NOMO-1 treated with dmso at 0.1 percent for 144 hours (cell line): Measurements from ENCODE around the gene LTBP1.
"Not testable (repeated sequence)": the region's sequence is repeated elsewhere in the genome, so short reads cannot be mapped to it uniquely, and the experiment has no call there.

ENCODE experiments used
- DNase-seq: peaks from one replicate; lab custom pipeline; 2025; ENCODE audit not compliant: unreplicated experiment; lab: John Stamatoyannopoulos, UW

LTBP1 gene

DNA sequence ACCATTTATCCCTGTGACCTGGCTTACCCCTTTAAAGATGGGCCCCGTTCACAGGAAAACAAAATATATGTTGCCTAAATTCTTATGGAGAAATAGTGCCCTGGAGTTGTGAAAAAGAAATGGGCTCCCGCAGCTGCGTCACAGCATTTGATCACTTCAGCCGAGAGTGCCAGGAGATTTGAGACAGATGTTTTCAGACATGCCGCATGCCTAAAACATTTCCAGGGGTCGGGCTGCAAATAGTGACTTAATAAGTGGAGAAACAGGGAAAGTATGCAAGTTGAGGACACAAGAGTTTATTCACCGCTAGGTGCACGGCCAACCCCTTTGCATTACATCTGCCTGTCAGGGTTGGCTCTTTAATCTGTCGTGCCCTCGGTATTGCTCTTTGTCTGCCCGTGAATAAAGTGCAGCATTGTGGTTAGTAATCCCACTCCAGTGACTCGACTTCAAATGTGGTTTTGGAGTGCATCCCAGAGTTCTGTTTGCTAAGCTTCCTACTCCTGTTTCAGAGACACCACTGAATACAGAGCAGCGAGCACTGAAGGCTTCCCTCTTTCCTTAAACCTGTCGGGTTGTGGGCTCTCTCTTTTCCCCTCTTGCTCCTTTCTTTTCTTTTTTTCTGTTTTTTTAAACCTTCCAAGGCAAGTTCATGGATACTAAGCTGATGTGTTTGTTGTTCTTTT lies 187.5 kb downstream of the LTBP1 start:
- DNase-seq, result no peak

GRCh38 chr2:33134791-33135560 lies 188.2 kb downstream of the LTBP1 start:
- no peak for DNase-seq

GRCh38 chr2:33135645-33136044 lies 188.9 kb downstream of the LTBP1 start:
- no peak for DNase-seq

GRCh38 chr2:33136056-33136455 lies 189.3 kb downstream of the LTBP1 start:
- DNase-seq, result no peak

GRCh38 chr2:33136566-33136965 lies 189.8 kb downstream of the LTBP1 start:
- no peak for DNase-seq

DNA sequence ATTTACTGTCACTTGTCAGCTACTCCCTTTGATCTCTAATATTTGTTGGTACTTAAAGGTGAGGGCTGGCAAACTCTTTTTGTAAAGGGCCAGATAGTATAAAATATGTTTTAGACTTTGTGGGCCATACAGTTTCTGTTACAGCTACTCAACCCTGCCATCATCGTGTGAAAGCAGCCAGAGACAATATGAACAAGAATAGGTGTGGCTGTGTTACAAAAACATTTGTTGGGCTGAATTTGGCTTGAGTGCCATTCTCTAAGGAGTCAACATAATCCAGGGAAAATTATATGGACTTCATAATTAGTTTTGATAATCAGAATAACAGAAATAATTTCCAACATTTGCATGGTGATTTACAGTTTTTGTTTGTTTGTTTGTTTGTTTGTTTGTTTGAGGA lies 190.6 kb downstream of the LTBP1 start:
- DNase-seq, result no peak

- no peak for DNase-seq
These were observed 193.2 kb downstream of the LTBP1 start for GRCh38 chr2:33139949-33140348.

- DNase-seq, result no peak
These were observed 194.7 kb downstream of the LTBP1 start for GRCh38 chr2:33141476-33141875.

DNA sequence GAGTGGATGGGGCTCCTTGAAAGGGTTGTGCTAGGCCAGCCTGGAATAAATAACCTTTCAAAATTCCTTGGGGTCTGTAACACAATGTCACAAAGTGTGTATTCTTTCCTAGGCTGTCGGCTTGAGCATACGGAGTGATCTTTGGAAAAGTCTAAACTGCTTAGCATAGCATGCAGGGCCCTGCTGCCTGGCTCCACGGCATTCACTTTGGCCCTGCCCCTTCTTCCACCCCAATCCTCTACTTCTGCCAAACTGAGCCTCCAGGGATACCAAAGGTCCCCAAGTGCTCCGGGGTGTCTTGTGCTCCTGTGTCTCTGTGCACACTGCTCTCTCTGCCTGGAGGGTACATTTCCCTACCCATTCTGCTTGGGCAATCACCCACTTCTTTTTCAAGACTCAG lies 196.1 kb downstream of the LTBP1 start:
- no peak for DNase-seq

DNA sequence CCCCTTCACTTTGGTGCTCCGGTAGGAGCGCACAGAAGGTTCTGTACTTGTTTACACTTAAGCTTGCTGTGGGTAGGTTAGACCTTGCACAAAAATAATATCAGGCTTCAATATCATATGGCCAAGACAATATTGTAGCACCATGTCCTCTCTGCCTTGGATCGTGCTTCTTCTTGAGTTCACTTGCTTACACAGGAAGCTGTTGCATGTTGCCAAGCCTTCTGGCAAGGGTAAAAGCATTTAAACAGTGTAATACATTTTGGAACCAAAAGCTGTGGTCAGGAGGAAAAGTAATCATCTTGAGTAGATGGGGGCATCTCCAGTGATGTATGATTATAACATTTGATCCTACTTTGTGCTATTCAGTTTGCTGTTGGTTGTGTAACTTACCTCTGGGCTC lies 197.5 kb downstream of the LTBP1 start:
- no peak for DNase-seq

GRCh38 chr2:33145459-33145858 lies 198.7 kb downstream of the LTBP1 start:
- no peak for DNase-seq

DNA sequence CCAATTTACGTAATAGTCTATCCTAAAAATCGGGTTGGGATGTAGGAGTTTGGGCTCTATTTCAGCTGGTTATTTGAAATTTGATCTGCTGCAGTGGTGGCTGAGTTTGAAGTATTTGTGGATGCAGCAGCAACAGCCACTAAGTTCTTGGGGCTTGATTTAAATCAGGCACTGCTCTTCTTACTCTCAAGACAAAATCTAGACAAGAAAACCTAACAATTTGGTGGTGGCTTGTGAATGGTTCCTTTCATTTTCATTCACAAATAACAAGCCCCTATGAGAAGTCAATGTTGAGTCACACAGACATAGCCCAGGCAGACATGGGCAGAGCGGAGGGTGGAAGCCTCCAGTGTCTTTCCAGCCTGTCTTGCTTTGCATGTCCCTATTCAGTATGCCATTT lies 199.3 kb downstream of the LTBP1 start:
- DNase-seq, result no peak

DNA sequence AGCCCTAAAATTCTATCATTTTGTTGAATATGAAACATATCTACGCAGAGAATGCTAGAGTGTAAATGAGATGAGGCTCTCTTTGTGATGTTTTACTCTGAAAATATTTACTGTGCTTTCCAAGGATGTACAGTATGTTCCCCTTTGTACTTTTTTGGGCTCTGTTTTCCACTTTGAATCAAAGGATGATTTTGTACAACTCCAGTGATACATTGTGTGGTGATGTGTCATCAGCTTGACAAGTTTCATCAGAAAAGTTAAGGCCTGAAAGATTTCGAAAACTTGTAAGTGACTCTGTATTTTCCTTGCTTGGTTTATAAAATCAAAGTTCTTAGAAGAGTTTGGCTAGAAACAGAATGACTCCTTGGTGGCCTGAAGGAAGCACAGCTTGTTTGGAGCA lies 206.3 kb downstream of the LTBP1 start:
- no peak for DNase-seq

DNA sequence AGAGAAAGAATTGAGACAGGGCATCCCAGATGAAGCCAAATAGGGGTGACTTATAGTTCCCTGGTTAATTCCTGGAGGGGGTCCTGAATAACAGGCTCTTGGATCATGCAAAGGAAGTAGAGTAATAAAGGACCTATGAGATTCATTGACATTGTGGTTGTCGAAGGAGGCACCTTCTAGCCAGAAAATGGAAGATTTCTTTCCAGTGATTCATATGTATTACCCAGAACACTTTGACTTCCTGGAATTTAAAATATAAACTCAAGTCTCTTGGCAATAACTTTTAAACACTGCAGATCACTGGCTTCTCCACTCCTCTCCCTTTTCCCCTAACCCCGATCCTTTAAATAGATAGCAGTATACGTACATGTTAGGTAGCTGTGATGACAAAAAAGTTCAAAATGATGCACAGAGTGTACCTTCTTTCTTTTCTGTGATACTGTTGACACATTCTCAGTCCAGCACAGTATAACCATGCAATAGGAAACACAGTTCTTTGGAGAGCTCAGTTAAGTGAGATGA lies 211.8 kb downstream of the LTBP1 start:
- DNase-seq, result no peak

DNA sequence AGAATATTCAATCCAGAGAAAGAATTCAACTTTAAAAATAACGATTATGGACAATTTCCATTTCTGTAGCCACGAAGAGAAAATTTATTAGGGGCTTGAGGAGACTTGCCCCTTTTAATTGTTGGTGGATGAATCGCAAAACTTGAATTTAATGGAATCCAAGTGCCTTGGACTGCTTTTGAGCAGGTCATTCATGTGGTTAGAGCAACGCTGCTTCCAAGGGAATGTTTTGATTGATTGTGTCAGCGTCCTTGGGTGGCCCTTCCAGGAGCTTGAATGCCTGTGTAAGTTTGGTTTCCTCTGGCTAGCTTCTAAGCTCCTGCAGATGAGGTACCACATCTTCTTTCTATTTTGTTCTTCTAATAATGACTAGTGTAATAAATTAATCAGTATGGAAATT lies 213.4 kb downstream of the LTBP1 start:
- no peak for DNase-seq

GRCh38 chr2:33166287-33166881 lies 219.6 kb downstream of the LTBP1 start:
- DNase-seq, result no peak

DNA sequence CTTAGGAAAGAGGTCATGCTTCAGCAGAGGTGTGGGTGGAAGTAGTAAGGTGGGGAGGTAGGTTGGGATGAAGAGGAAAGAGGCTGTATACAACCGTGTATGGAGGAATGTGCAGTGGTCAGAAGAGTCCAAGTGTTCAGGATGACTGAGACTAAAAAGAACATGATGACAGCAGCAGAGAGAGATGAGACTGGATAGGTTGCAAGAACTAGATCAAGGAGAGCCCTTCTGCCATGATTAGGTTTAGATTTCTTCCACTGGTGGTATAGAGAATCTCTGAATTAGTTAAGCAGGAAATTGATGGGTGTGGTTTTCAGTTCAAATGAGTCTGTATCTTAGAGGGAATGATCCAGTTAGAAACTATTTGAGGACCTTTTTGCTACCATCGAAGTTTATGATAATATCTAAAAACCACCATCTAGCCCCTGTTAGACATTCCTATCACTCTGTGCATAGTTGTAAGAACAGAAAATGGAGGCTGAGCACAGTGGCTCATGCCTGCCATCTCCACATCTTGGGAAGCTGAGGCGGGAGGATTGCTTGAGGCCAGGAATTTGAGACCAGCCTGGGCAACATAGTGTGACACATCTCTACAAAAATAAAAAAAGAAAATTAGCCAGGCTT lies 221.0 kb downstream of the LTBP1 start:
- DNase-seq, result no peak

DNA sequence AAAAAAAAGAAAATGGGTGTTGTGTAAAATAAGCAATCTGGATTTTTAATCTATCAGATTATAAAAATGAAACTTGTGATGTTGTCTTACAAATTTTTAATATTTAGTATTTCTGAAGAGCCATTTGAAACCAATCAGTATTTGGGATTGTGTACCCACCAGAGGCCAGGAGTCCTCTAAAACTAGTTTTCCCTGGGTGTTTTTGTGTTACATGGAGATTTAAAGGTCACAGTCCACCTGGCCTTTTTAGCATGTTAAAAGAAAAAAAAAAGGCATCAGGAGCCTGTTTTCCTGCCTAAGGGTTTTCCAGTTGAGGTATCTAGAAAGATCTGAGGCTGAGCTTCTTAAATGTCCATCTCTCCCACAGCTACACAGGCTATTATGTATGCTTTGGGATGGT lies 221.7 kb downstream of the LTBP1 start:
- DNase-seq, result no peak

GRCh38 chr2:33168922-33169321 lies 222.2 kb downstream of the LTBP1 start:
- no peak for DNase-seq

GRCh38 chr2:33170251-33170650 lies 223.5 kb downstream of the LTBP1 start:
- DNase-seq, result not testable (repeated sequence)

DNA sequence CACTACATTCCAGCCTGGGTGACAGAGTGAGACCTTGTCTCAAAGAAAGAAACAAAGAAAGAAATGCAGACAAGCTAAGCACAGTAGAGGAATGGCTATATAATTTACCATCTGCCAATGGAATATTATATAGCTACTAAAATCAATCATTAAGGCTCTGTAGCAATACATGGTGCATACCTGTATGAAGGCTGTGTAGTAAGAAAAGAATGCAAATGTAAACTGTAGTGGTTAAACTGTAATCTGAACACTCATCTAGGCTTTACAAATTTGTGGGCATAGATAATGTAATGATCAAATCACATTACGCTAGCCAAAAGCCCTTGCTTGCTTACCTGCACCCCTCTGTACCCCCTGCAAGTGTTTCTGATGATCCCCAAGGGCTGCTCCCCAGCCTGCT lies 230.9 kb downstream of the LTBP1 start:
- DNase-seq, result no peak

DNA sequence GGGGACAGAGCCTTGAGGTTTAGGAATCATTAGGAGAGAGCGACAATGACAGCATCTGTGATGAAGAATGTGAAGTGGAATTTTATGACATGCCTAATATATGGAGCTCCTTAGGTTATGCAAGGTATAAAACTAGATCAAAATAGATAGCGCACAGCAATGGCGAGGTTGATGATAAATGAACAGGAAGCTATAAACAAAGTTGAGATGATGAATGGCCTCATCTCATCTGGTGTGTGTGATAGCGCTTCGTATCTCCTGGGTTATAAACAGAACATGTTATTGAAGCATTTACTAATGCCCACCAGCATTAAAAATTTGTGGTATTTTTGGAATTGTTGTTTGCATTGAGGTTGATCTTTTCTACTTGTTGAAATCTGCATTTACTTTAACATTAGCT lies 231.5 kb downstream of the LTBP1 start:
- no peak for DNase-seq
